GM12878 (cell line): Measurements from ENCODE around the gene EDN3.

ENCODE experiments used
- EP300 ChIP-seq, 2 experiments: fragments of 150-350 bp in 1 of 2; IDR thresholded peaks; 2 replicates each; pipeline ENCODE4 v1.6.1; 2011 to 2012; ENCODE audit warnings: low read depth in 2 of 2, low read length in 2 of 2, borderline replicate concordance in 1 of 2, improper control_type of control experiment in 1 of 2, inconsistent platforms in 1 of 2; ENCODE audit not compliant: control insufficient read depth in 1 of 2
- RAD21 ChIP-seq: IDR thresholded peaks from 2 replicates; pipeline ENCODE4 v1.6.1; 2011; ENCODE audit warnings: mild to moderate bottlenecking, low read depth, low read length, moderate library complexity; ENCODE audit not compliant: insufficient read depth
- TF ChIP-seq, protein P1 (sequence below): IDR thresholded peaks from 2 replicates; pipeline ENCODE4 v1.6.1; 2012; ENCODE audit warnings: low read depth, low read length, improper control_type of control experiment
- TF ChIP-seq, protein P2 (sequence below), 3 experiments: IDR thresholded peaks in 2 of 3; conservative IDR thresholded peaks in 1 of 3; 2 replicates each; pipeline ENCODE4 v1.5.1; 2011; ENCODE audit warnings: low read depth in 3 of 3, low read length in 3 of 3, mild to moderate bottlenecking in 3 of 3, control low read depth in 2 of 3, moderate library complexity in 2 of 3, inconsistent platforms in 1 of 3, mixed read lengths in 1 of 3; ENCODE audit not compliant: control insufficient read depth in 2 of 3, insufficient read depth in 1 of 3; ENCODE audit errors: extremely low read depth in 1 of 3
- TF ChIP-seq, protein P3 (sequence below): fragments of 450-650 bp; IDR thresholded peaks from 2 replicates; pipeline ENCODE4 v1.6.1; 2017; ENCODE audit warnings: antibody characterized with exemption, mild to moderate bottlenecking, moderate library complexity

DNA sequence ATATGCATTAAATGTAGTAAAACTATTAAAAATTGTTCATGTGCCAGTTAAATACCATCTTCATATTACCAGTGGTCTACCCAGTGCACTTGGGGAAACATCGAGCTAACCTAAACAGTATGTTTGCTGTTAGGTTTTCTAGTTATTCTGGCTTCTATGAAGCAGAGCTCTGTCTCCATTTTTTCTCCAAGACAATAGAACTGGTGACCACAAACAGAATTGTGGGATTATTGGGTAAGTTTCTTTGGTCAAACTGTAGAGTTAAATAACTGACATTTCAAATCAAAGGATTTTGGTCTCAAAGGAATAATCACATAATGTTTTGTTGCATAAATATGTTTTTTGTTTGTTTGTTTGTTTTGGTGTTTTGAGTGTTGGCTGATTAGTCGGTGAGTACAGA lies 40.5 kb upstream of the EDN3 start:
- TF ChIP-seq, protein P1, sequence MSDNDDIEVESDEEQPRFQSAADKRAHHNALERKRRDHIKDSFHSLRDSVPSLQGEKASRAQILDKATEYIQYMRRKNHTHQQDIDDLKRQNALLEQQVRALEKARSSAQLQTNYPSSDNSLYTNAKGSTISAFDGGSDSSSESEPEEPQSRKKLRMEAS = no peak
- TF ChIP-seq RAD21 (no peak), EP300 (IDR thresholded peaks at IDR 0.05; ENCODE audit: borderline replicate concordance in 1 of 2, control insufficient read depth in 1 of 2, low read depth in 2 of 2, low read length in 2 of 2) (no peak)
- TF ChIP-seq, protein P2, sequence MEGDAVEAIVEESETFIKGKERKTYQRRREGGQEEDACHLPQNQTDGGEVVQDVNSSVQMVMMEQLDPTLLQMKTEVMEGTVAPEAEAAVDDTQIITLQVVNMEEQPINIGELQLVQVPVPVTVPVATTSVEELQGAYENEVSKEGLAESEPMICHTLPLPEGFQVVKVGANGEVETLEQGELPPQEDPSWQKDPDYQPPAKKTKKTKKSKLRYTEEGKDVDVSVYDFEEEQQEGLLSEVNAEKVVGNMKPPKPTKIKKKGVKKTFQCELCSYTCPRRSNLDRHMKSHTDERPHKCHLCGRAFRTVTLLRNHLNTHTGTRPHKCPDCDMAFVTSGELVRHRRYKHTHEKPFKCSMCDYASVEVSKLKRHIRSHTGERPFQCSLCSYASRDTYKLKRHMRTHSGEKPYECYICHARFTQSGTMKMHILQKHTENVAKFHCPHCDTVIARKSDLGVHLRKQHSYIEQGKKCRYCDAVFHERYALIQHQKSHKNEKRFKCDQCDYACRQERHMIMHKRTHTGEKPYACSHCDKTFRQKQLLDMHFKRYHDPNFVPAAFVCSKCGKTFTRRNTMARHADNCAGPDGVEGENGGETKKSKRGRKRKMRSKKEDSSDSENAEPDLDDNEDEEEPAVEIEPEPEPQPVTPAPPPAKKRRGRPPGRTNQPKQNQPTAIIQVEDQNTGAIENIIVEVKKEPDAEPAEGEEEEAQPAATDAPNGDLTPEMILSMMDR (IDR thresholded peaks at IDR 0.05 in 2 of 3, conservative IDR thresholded peaks at IDR 0.05 in 1 of 3; ENCODE audit: control insufficient read depth in 2 of 3, extremely low read depth in 1 of 3, insufficient read depth in 1 of 3, low read depth in 3 of 3, low read length in 3 of 3) = no peak
- TF ChIP-seq, protein P3, sequence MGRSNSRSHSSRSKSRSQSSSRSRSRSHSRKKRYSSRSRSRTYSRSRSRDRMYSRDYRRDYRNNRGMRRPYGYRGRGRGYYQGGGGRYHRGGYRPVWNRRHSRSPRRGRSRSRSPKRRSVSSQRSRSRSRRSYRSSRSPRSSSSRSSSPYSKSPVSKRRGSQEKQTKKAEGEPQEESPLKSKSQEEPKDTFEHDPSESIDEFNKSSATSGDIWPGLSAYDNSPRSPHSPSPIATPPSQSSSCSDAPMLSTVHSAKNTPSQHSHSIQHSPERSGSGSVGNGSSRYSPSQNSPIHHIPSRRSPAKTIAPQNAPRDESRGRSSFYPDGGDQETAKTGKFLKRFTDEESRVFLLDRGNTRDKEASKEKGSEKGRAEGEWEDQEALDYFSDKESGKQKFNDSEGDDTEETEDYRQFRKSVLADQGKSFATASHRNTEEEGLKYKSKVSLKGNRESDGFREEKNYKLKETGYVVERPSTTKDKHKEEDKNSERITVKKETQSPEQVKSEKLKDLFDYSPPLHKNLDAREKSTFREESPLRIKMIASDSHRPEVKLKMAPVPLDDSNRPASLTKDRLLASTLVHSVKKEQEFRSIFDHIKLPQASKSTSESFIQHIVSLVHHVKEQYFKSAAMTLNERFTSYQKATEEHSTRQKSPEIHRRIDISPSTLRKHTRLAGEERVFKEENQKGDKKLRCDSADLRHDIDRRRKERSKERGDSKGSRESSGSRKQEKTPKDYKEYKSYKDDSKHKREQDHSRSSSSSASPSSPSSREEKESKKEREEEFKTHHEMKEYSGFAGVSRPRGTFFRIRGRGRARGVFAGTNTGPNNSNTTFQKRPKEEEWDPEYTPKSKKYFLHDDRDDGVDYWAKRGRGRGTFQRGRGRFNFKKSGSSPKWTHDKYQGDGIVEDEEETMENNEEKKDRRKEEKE = no peak
